Neuronal stem cell (in vitro differentiated cells): ENCODE measurements around the gene EYA3.

Experiments
- DNase-seq: peaks from one replicate; pipeline ENCODE4 v3.0.0-alpha.2; 2013; ENCODE audit warnings: low spot score
- H2AFZ ChIP-seq: one replicate; pipeline ENCODE4 v1.6.1; 2013; ENCODE audit warnings: mild to moderate bottlenecking, low read length, inconsistent platforms
- H2AK5ac ChIP-seq: 2 replicates; pipeline ENCODE4 v1.6.1; 2013; ENCODE audit warnings: low read depth, mild to moderate bottlenecking, inconsistent platforms, low read length, moderate library complexity, mixed read lengths
- H2BK120ac ChIP-seq: 2 replicates; pipeline ENCODE4 v1.6.1; 2013; ENCODE audit warnings: low read depth, mild to moderate bottlenecking, inconsistent platforms, low read length, moderate library complexity, mixed read lengths
- H2BK12ac ChIP-seq: one replicate; pipeline ENCODE4 v1.6.1; 2013; ENCODE audit warnings: low read length, inconsistent platforms
- H2BK15ac ChIP-seq: 2 replicates; pipeline ENCODE4 v1.6.1; 2013; ENCODE audit warnings: mild to moderate bottlenecking, low read length, inconsistent platforms, mixed read lengths
- H2BK5ac ChIP-seq: one replicate; pipeline ENCODE4 v1.6.1; 2013; ENCODE audit warnings: inconsistent platforms, mild to moderate bottlenecking, low read length, moderate library complexity
- H3K14ac ChIP-seq: one replicate; pipeline ENCODE4 v1.6.1; 2013; ENCODE audit warnings: low read length, inconsistent platforms
- H3K18ac ChIP-seq: 2 replicates; pipeline ENCODE4 v1.6.1; 2013; ENCODE audit warnings: low read length, inconsistent platforms
- H3K23ac ChIP-seq: 2 replicates; pipeline ENCODE4 v1.6.1; 2013; ENCODE audit warnings: low read depth, mild to moderate bottlenecking, mixed read lengths, low read length, inconsistent platforms; ENCODE audit not compliant: poor library complexity
- H3K27ac ChIP-seq: replicated peaks from 3 replicates; pipeline ENCODE4 v1.5.1; 2013; ENCODE audit warnings: low read length, inconsistent platforms
- H3K27me3 ChIP-seq, 3 experiments: 2 replicates each; pipeline ENCODE4 v1.6.1; 2013; ENCODE audit warnings: low read length in 3 of 3, mild to moderate bottlenecking in 2 of 3, inconsistent platforms in 1 of 3, low read depth in 1 of 3, mixed read lengths in 1 of 3, moderate library complexity in 1 of 3; ENCODE audit not compliant: control insufficient read depth in 3 of 3, insufficient read depth in 3 of 3
- H3K36me3 ChIP-seq, 2 donors: replicated peaks in 1 of 2; 2 replicates each; pipeline ENCODE4 v1.6.1; 2013; ENCODE audit warnings: low read length in 2 of 2; ENCODE audit not compliant: control insufficient read depth in 2 of 2, insufficient read depth in 2 of 2
- H3K4ac ChIP-seq: 2 replicates; pipeline ENCODE4 v1.6.1; 2013; ENCODE audit warnings: inconsistent platforms, mild to moderate bottlenecking, low read length, moderate library complexity
- H3K4me1 ChIP-seq, 2 donors: 1 replicate in 1 of 2; 2 replicates in 1 of 2; pipeline ENCODE4 v1.6.1; 2013; ENCODE audit warnings: low read length in 2 of 2, low read depth in 1 of 2; ENCODE audit not compliant: control insufficient read depth in 2 of 2, insufficient read depth in 1 of 2
- H3K4me2 ChIP-seq: one replicate; pipeline ENCODE4 v1.6.1; 2013; ENCODE audit warnings: mild to moderate bottlenecking, low read length, inconsistent platforms; ENCODE audit not compliant: insufficient read depth, poor library complexity, severe bottlenecking
- H3K4me3 ChIP-seq, 2 donors: 2 replicates each; pipeline ENCODE4 v1.5.1; 2013; ENCODE audit warnings: low read length in 2 of 2, mild to moderate bottlenecking in 2 of 2, inconsistent platforms in 1 of 2, moderate library complexity in 1 of 2
- H3K79me1 ChIP-seq: one replicate; pipeline ENCODE4 v1.6.1; 2013; ENCODE audit warnings: low read depth, mild to moderate bottlenecking, inconsistent platforms, low read length, moderate library complexity
- H3K9ac ChIP-seq: one replicate; pipeline ENCODE4 v1.6.1; 2013; ENCODE audit warnings: mild to moderate bottlenecking, low read depth, low read length, inconsistent platforms; ENCODE audit not compliant: poor library complexity
- H3K9me3 ChIP-seq, 2 donors: replicated peaks in 1 of 2; 2 replicates each; pipeline versions ENCODE3 to v1.6.1; 2013; ENCODE audit warnings: low read length in 2 of 2, mild to moderate bottlenecking in 2 of 2, inconsistent platforms in 1 of 2, low read depth in 1 of 2, mixed read lengths in 1 of 2, moderate library complexity in 1 of 2; ENCODE audit not compliant: control insufficient read depth in 2 of 2, insufficient read depth in 1 of 2
- H4K8ac ChIP-seq: one replicate; pipeline ENCODE4 v1.6.1; 2013; ENCODE audit warnings: low read depth, mild to moderate bottlenecking, inconsistent platforms, low read length, moderate library complexity
- H4K91ac ChIP-seq: one replicate; pipeline ENCODE4 v1.6.1; 2013; ENCODE audit warnings: low read length, low read depth, mild to moderate bottlenecking, inconsistent platforms; ENCODE audit not compliant: poor library complexity
- WGBS, 2 donors: extraction: QIAGEN DNeasy Blood & Tissue Kit; methylation state at CpG; one replicate each; pipeline ENCODE4 v1.1.7; 2013; ENCODE audit warnings: missing lambda C conversion rate in 2 of 2, mixed read lengths in 1 of 2; ENCODE audit not compliant: insufficient read length in 2 of 2, insufficient replicate concordance in 1 of 2; ENCODE audit errors: extremely low coverage in 2 of 2; 5-methylcytosine and 5-hydroxymethylcytosine counted together

Gene EYA3

DNA sequence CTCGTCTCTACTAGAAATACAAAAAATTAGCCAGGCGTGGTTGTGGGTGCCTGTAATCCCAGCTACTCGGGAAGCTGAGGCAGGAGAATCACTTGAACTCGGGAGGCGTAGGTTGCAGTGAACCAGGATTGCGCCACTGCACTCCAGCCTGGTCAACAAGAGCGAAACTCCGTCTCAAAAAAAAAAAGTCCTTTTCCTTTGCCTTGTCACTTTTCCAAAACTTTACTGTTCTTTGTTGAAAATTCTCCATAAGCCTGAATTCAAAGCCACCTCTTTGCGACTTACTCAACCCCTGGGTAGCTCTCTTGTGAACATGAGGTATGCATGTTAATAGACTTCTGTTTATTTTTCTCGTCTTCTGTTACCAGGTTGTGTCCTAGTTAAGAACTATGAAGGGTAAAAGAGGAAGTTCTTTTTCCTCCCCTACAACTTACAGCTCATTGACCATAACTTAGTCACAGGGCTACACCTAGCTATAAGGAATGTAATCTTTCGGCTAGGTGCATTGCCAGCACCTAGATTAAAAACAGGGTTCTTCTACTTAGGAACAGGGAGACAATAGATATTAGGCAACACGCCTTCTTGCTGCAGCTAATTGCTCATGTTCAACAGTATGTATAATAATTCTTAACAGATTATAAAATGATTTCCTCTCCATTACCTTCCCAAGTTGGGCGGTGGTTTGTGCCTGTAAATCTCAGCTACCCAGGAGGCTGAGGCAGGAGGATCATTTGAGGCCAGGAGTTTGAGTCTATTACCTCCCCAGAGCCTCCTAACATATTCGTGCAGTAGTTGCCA lies 47.2 kb upstream of the EYA3 start:
- Histone ChIP-seq H3K27me3 (peaks cover 0 to 3% (median 0%) of the 10 kb centered on the region in 3 experiments), H2AFZ (no peak overlapping the region), H3K27ac (no peak overlapping the region), H3K4me1 (no peaks in the 10 kb centered on the region), H3K79me1 (no peaks in the 10 kb centered on the region), H3K4me2 (no peak overlapping the region), H4K91ac (no peak overlapping the region), H3K23ac (no peak overlapping the region), H3K18ac (no peak overlapping the region), H3K9ac (no peak overlapping the region), H2BK5ac (no peak overlapping the region), H3K36me3 (no peaks in the 10 kb centered on the region), H3K9me3 (no peaks in the 10 kb centered on the region), H2AK5ac (no peak overlapping the region), H4K8ac (no peak overlapping the region), H2BK12ac (no peak overlapping the region), H2BK15ac (no peak overlapping the region), H2BK120ac (no peak overlapping the region), H3K14ac (no peak overlapping the region), H3K4ac (no peak overlapping the region), H3K4me3 (no peak overlapping the region)
- no peak for DNase-seq
- no CpG with 5 or more reads among the region's 14 CpGs for WGBS, 2 donors

DNA sequence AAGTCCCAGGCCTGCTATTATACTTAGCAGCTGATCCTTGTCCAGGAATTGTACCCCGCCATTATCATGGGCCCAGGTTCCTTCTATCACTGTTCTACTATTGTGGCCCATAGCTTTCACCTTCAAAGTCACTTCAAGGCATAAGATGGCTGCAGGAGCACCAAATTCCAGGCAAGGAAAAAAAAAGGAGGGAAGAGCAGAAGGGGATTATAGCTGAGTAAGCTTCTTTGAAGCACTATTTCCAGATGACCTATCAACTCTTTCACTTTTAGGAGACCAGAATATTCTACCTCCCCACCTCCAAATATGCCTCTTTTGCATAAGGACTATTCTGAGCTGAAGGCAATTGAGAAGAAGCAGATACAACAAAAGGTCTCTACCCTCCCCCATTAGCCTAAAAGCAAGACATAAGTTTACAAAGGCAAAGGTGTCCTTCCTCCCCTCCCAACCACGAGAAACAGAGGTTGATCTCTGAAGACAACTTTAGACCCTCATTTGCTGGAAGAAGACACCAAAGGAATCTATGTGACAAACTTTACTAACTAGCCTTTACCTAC lies 46.3 kb upstream of the EYA3 start:
- Histone ChIP-seq H3K79me1 (no peaks in the 10 kb centered on the region), H2BK120ac (no peak overlapping the region), H3K18ac (no peak overlapping the region), H3K36me3 (no peaks in the 10 kb centered on the region), H4K8ac (no peak overlapping the region), H2AK5ac (no peak overlapping the region), H2AFZ (no peak overlapping the region), H4K91ac (no peak overlapping the region), H3K23ac (no peak overlapping the region), H3K14ac (no peak overlapping the region), H3K4me1 (no peaks in the 10 kb centered on the region), H3K4me2 (no peak overlapping the region), H2BK15ac (no peak overlapping the region), H3K9ac (no peak overlapping the region), H3K9me3 (no peaks in the 10 kb centered on the region), H2BK12ac (no peak overlapping the region), H3K4me3 (no peak overlapping the region), H3K4ac (no peak overlapping the region), H3K27ac (no peak overlapping the region), H3K27me3 (peaks cover 0 to 3% (median 0%) of the 10 kb centered on the region in 3 experiments), H2BK5ac (no peak overlapping the region)
- no CpG with 5 or more reads among the region's 2 CpGs for WGBS, 2 donors
- no peak for DNase-seq

DNA sequence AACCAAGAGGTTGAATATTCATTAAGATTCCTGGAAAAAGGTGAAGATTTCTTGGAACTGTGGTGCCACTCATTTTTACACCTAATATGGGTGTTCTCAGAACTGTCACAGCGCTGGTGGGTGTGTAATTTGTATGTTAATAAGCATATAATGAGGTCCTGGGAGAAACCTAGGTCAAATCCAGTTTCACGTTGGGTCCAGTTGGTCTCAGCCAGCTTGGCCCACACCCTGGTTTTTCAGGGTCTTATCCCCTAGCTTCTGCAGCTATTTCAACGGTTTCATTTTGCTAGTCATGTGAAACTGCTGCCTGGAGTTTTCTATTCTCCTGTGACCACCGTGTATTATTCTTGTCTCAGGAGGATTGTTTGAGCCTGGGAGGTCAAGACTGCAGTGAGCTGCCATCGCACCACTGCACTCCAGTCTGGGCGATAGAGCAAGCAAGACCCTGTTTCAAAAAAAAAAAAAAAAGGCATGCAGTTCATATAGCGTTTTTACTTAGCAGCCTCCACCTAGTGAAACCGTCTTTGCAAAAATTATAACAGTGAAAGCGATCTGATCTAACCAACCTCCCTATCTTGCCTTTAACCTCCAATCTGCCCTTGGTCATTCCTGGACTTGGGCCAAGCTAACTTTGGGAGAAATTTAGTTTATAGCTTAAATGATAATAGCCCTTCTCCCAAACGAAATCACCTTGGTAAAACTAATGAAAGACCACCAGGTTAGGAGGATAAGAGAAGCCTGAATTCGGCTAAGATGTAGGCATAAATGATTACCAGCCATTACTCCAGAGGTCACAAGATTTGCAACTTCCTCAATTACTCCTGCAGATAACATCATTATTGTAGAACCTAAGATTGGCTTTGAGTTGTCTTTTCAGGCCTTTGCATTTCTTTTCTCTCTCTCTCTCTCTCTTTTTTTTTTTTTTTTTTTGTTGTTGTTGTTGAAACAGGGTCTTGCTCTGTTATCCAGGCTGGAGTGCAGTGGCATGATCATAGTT lies 44.1 kb upstream of the EYA3 start:
- no peak overlapping the region for H2BK12ac ChIP-seq
- H3K18ac ChIP-seq, result no peak overlapping the region
- H3K4me3 ChIP-seq, result no peak overlapping the region
- no peak overlapping the region for H3K23ac ChIP-seq
- H4K91ac ChIP-seq, result no peak overlapping the region
- no peak for DNase-seq
- H3K4ac ChIP-seq, result no peak overlapping the region
- H2BK5ac ChIP-seq, result no peak overlapping the region
- H3K4me2 ChIP-seq, result no peak overlapping the region
- no peaks in the 10 kb centered on the region for H3K4me1 ChIP-seq
- H2BK120ac ChIP-seq, result no peak overlapping the region
- no peak overlapping the region for H3K9ac ChIP-seq
- H2AFZ ChIP-seq, result peak overlapping the region; percentile 6
- WGBS, 2 donors, result no CpG with 5 or more reads among the region's 11 CpGs
- H3K27me3 ChIP-seq, result peaks cover 0 to 8% (median 0%) of the 10 kb centered on the region in 3 experiments
- H2BK15ac ChIP-seq, result no peak overlapping the region
- H3K14ac ChIP-seq, result no peak overlapping the region
- no peak overlapping the region for H4K8ac ChIP-seq
- H3K36me3 ChIP-seq, result no peaks in the 10 kb centered on the region
- no peak overlapping the region for H2AK5ac ChIP-seq
- no peaks in the 10 kb centered on the region for H3K79me1 ChIP-seq
- no peak overlapping the region for H3K27ac ChIP-seq
- H3K9me3 ChIP-seq, result no peaks in the 10 kb centered on the region

DNA sequence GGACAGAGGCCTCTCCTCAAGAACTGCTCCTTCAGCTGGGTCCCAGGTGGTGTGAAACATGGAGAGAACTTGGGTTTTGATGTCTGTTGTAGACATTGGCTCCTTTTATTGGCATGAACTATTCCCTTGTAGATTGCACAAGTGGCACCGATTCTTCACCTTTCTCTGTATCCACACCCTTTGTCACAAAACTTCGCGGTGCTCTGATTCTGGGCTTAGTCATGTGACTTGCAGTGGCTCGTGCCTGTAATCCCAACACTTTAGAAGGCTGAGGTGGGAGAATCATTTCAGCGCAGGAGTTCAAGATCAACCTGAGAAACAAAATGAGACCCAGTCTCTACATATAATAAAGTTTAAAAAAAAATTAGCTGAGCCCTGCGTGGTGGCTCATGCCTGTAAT lies 42.5 kb upstream of the EYA3 start:
- H4K91ac ChIP-seq, result no peak overlapping the region
- no peak overlapping the region for H2AK5ac ChIP-seq
- no peak overlapping the region for H2BK15ac ChIP-seq
- H2AFZ ChIP-seq, result no peak overlapping the region
- H3K23ac ChIP-seq, result no peak overlapping the region
- no peak overlapping the region for H3K9ac ChIP-seq
- H3K9me3 ChIP-seq, result no peaks in the 10 kb centered on the region
- no peak overlapping the region for H3K14ac ChIP-seq
- H2BK12ac ChIP-seq, result no peak overlapping the region
- no peak overlapping the region for H3K4me3 ChIP-seq
- H3K79me1 ChIP-seq, result no peaks in the 10 kb centered on the region
- H3K4ac ChIP-seq, result no peak overlapping the region
- peaks cover 0 to 11% (median 0%) of the 10 kb centered on the region in 3 experiments for H3K27me3 ChIP-seq
- no peak overlapping the region for H2BK120ac ChIP-seq
- H2BK5ac ChIP-seq, result no peak overlapping the region
- no peak overlapping the region for H3K4me2 ChIP-seq
- H3K4me1 ChIP-seq, result no peaks in the 10 kb centered on the region
- H4K8ac ChIP-seq, result no peak overlapping the region
- no peak overlapping the region for H3K27ac ChIP-seq
- H3K36me3 ChIP-seq, result no peaks in the 10 kb centered on the region
- H3K18ac ChIP-seq, result no peak overlapping the region
- DNase-seq, result no peak
- WGBS, 2 donors, result no CpG with 5 or more reads among the region's 6 CpGs
